Measurements from ENCODE around the gene CHD6. TPM values are rescaled to one million over a fixed set of nuclear protein-coding genes. Genes with fewer than 3 reads are reported as not detected.

The CHD6 gene
- total and polyA plus RNA-seq, 11 donors = 6.5 to 52.8 (median 38.9) TPM

DNA sequence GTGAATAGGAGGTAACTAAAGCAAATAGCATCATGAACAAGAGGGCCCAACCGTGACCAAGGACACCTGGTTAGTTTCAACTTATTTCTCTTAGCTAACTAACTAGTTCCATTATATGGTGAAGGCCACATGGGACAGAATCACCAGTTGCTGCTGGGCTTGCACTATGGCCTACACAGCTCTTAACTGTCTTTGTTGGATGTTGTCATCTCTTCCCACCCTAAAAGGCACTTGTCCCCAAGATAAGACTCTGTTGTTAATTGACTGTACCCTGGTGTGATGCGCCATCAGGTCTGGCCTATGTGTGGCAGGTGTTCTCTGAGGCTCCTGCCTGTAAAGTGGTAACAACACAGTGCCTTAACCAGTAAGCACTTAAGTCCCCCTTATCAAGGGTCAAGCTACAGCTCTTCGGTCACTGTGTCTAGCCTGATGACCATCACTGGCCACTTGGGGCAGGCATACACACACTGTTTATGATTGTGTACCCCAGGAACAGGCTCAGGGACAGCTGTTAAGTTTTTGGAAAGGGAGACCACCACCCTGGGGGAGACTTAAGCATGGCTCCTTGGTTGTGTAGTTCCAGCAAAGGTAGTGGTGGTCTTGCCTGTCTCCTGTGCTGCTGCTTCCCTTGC lies 51.2 kb downstream of the CHD6 start:
- no peak for TF ChIP-seq POLR2A (IDR thresholded peaks at IDR 0.05)
- TF ChIP-seq, protein P1, sequence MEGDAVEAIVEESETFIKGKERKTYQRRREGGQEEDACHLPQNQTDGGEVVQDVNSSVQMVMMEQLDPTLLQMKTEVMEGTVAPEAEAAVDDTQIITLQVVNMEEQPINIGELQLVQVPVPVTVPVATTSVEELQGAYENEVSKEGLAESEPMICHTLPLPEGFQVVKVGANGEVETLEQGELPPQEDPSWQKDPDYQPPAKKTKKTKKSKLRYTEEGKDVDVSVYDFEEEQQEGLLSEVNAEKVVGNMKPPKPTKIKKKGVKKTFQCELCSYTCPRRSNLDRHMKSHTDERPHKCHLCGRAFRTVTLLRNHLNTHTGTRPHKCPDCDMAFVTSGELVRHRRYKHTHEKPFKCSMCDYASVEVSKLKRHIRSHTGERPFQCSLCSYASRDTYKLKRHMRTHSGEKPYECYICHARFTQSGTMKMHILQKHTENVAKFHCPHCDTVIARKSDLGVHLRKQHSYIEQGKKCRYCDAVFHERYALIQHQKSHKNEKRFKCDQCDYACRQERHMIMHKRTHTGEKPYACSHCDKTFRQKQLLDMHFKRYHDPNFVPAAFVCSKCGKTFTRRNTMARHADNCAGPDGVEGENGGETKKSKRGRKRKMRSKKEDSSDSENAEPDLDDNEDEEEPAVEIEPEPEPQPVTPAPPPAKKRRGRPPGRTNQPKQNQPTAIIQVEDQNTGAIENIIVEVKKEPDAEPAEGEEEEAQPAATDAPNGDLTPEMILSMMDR (IDR thresholded peaks at IDR 0.05) = no peak
- ATAC-seq (peak in 3 of 4 donors; percentile 16 to 38 (median 24)), DNase-seq (no peak)
- H3K27me3 ChIP-seq = no peaks in the 10 kb centered on the region
- no peak overlapping the region for H3K27ac ChIP-seq
- intact Hi-C loops (cut with DNase I) = no loop called here
- peaks cover 0 to 56% (median 28%) of the 10 kb centered on the region in 12 donors for H3K4me1 ChIP-seq
- H3K36me3 ChIP-seq = no peaks in the 10 kb centered on the region
- H3K9me3 ChIP-seq = no peaks in the 10 kb centered on the region
- no peak overlapping the region for H3K4me3 ChIP-seq
- WGBS, 4 donors = 88 to 97% (median 94%) methylated on average over 3 of the region's 3 CpGs

DNA sequence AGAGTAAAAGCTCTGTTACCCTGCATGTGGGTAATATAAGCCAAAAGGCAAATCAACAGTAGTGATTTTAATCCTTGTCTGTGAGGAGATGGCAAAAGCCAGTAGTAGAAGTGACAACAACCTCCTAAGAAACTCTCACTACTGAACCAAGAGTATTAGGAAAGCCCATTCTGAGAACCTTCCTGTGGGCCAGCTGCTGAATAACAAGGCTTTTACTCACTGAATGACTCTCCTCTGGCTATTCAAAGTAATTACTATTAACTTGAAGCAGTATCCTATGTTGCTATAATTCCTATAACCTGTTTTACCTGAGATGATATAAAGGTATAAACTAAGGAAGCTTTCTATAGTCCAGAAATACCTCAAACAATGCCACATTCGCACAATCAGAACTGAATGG lies 55.1 kb downstream of the CHD6 start:
- intact Hi-C loops (cut with DNase I) = no loop called here

DNA sequence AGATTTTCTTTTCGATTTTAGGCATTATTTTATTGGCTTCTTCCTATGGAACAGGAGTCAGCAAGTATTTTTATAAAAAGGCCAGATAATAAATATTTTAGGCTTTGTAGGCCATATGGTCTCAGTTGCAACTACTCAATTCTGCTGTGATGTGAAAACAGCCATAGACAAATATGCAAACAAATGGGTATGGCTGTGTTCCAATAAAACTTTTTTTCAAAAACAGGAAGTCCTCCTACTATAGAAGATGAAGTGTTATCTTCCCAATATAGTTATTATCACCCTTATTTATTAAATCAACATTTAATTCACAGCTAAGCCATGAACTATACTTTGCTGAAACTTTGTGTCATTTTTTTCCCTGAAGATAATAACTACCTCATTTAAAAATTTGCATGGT lies 57.2 kb downstream of the CHD6 start:
- no peak for TF ChIP-seq POLR2A (IDR thresholded peaks at IDR 0.05)
- TF ChIP-seq, protein P1 (IDR thresholded peaks at IDR 0.05) = no peak

More for the DNA sequence above, 55.1 kb downstream of the CHD6 start:
- Histone ChIP-seq H3K4me3 (no peak overlapping the region), H3K36me3 (no peaks in the 10 kb centered on the region), H3K4me1 (peaks cover 0 to 52% (median 13%) of the 10 kb centered on the region in 12 donors), H3K9me3 (no peaks in the 10 kb centered on the region), H3K27ac (no peak overlapping the region), H3K27me3 (no peaks in the 10 kb centered on the region)
- DNase-seq (no peak), ATAC-seq (no peak)
- 85 to 97% (median 95%) methylated on average over 1 of the region's 1 CpG for WGBS, 4 donors
- TF ChIP-seq, protein P1 (IDR thresholded peaks at IDR 0.05) = no peak
- no peak for TF ChIP-seq POLR2A (IDR thresholded peaks at IDR 0.05)

DNA sequence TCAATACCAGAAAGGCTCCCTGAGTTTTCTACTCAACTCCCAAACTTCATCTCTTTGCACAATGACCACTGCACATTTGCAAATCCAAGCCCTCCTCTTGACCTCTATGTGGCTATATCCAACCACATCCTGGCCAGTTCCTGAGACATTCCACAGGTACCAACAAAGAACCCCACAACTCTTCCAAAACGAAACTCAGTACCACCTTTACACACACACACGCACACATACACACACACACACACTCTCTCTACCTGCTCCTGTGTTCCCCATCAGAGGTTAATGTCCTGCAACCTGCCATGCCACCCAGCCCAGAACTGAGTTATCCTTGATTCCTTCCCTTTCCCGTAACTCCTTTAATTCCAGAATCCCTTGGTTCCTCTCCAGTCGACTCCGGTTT lies 58.5 kb downstream of the CHD6 start:
- DNase-seq (no peak), ATAC-seq (no peak)
- Histone ChIP-seq H3K27ac (no peak overlapping the region), H3K27me3 (no peaks in the 10 kb centered on the region), H3K4me3 (no peak overlapping the region), H3K9me3 (no peaks in the 10 kb centered on the region), H3K36me3 (no peaks in the 10 kb centered on the region), H3K4me1 (peaks cover 0 to 48% (median 8%) of the 10 kb centered on the region in 12 donors)
- TF ChIP-seq, protein P1 (IDR thresholded peaks at IDR 0.05) = no peak
- no peak for TF ChIP-seq POLR2A (IDR thresholded peaks at IDR 0.05)
- WGBS, 4 donors = 93 to 97% (median 96%) methylated on average over 5 of the region's 5 CpGs
- intact Hi-C loops (cut with DNase I) = no loop called here

More for the DNA sequence above, 57.2 kb downstream of the CHD6 start:
- peaks cover 0 to 50% (median 8%) of the 10 kb centered on the region in 12 donors for H3K4me1 ChIP-seq
- no peak overlapping the region for H3K4me3 ChIP-seq
- intact Hi-C loops (cut with DNase I) = no loop called here
- DNase-seq (no peak), ATAC-seq (no peak)
- H3K27me3 ChIP-seq = no peaks in the 10 kb centered on the region
- WGBS, 4 donors = 84 to 90% (median 87%) methylated on average over 1 of the region's 1 CpG
- H3K27ac ChIP-seq = no peak overlapping the region
- no peaks in the 10 kb centered on the region for H3K9me3 ChIP-seq
- H3K36me3 ChIP-seq = no peaks in the 10 kb centered on the region

Data from heart left ventricle (tissue), 16 donors.